PFSK-1 (cell line): ENCODE data around the gene CDHR5.

Experiments used
- FOXP2 ChIP-seq: optimal IDR thresholded peaks from 2 replicates; pipeline ENCODE3; 2011; ENCODE audit warnings: borderline replicate concordance, control low read depth, inconsistent platforms; ENCODE audit not compliant: insufficient read depth; ENCODE audit errors: extremely low read length, extremely low read depth
- POLR2AphosphoS5 ChIP-seq: IDR thresholded peaks from 2 replicates; pipeline ENCODE4 v1.6.1; 2012; ENCODE audit warnings: low read depth, mild to moderate bottlenecking, control low read depth, low read length, moderate library complexity
- REST ChIP-seq, 2 experiments: IDR thresholded peaks; 2 replicates each; pipeline versions ENCODE4 v1.6.1 to v1.8.0; 2011 to 2012; ENCODE audit warnings: low read depth in 2 of 2, low read length in 2 of 2, control low read depth in 1 of 2, inconsistent platforms in 1 of 2, mild to moderate bottlenecking in 1 of 2, moderate library complexity in 1 of 2; ENCODE audit not compliant: insufficient read depth in 1 of 2
- SIN3A ChIP-seq: IDR thresholded peaks from 2 replicates; pipeline ENCODE4 v1.6.1; 2012; ENCODE audit warnings: mild to moderate bottlenecking, low read length, moderate library complexity, borderline replicate concordance; ENCODE audit not compliant: insufficient read depth
- TAF1 ChIP-seq: IDR thresholded peaks from 2 replicates; pipeline ENCODE4 v1.6.1; 2012; ENCODE audit warnings: low read length, control low read depth, borderline replicate concordance; ENCODE audit not compliant: insufficient read depth

Gene CDHR5

GRCh38 chr11:597166-597725 lies 27.5 kb downstream of the CDHR5 start:
- no peak for TF ChIP-seq FOXP2
- no peak for TF ChIP-seq REST (IDR thresholded peaks at IDR 0.05; ENCODE audit: insufficient read depth in 1 of 2, low read depth in 2 of 2, low read length in 2 of 2)
- no peak for TF ChIP-seq SIN3A
- no peak for TF ChIP-seq POLR2AphosphoS5
- TF ChIP-seq TAF1 = no peak

GRCh38 chr11:596374-596773 lies 28.4 kb downstream of the CDHR5 start:
- no peak for TF ChIP-seq TAF1
- no peak for TF ChIP-seq REST (IDR thresholded peaks at IDR 0.05; ENCODE audit: insufficient read depth in 1 of 2, low read depth in 2 of 2, low read length in 2 of 2)
- no peak for TF ChIP-seq SIN3A
- no peak for TF ChIP-seq POLR2AphosphoS5
- TF ChIP-seq FOXP2 = no peak

- TF ChIP-seq TAF1 (no peak), SIN3A (no peak), REST (IDR thresholded peaks at IDR 0.05; ENCODE audit: insufficient read depth in 1 of 2, low read depth in 2 of 2, low read length in 2 of 2) (no peak), FOXP2 (no peak), POLR2AphosphoS5 (no peak)
Measured at GRCh38 chr11:595400-595799, 29.4 kb downstream of the CDHR5 start.

GRCh38 chr11:593347-593746 lies 31.4 kb downstream of the CDHR5 start:
- no peak for TF ChIP-seq REST (IDR thresholded peaks at IDR 0.05; ENCODE audit: insufficient read depth in 1 of 2, low read depth in 2 of 2, low read length in 2 of 2)
- TF ChIP-seq POLR2AphosphoS5 = no peak
- no peak for TF ChIP-seq TAF1
- TF ChIP-seq SIN3A = no peak
- TF ChIP-seq FOXP2 = no peak

- no peak for TF ChIP-seq POLR2AphosphoS5
Measured at GRCh38 chr11:592918-593317, 31.8 kb downstream of the CDHR5 start.
